SK-N-MC (cell line): Measurements from ENCODE around the gene ITGB2.

Experiments
- EZH2 ChIP-seq: fragments of 200-600 bp; sonication (generic); IDR thresholded peaks from one replicate; pipeline ENCODE4 v1.6.1; 2017; ENCODE audit warnings: antibody characterized with exemption
- POLR2AphosphoS5 ChIP-seq: IDR thresholded peaks from 2 replicates; pipeline ENCODE4 v1.6.1; 2012; ENCODE audit warnings: mild to moderate bottlenecking, low read depth, low read length, borderline replicate concordance

- TF ChIP-seq EZH2: no peak
- no peak for TF ChIP-seq POLR2AphosphoS5
Measured at GRCh38 chr21:44855572-44855971, 65.1 kb downstream of the ITGB2 start.
